ENCODE measurements around the gene FOXS1.
A peak's percentile ranks its signal among the peaks of the same experiment; 100 is the strongest.

Gene FOXS1

GRCh38 chr20:31845300-31845863 lies at the start of gene FOXS1:
Gene FOXS1 (minus strand): TSS chr20:31845604. CDS start chr20:31845542, 62 bp downstream.
- no peak for DNase-seq (ENCODE audit: low read depth)

- no peak for DNase-seq (ENCODE audit: low read depth)
Observed at GRCh38 chr20:31890646-31891045, 45.2 kb upstream of the FOXS1 start.

- DNase-seq (ENCODE audit: low read depth) = no peak
Observed at GRCh38 chr20:31883829-31884228, 38.4 kb upstream of the FOXS1 start.

- DNase-seq (ENCODE audit: low read depth) = no peak
Observed at GRCh38 chr20:31881945-31882344, 36.5 kb upstream of the FOXS1 start.

GRCh38 chr20:31879143-31879987 lies 34.0 kb upstream of the FOXS1 start:
- peak; percentile 71 for DNase-seq (ENCODE audit: low read depth)

- DNase-seq (ENCODE audit: low read depth) = no peak
Observed at GRCh38 chr20:31877684-31878083, 32.3 kb upstream of the FOXS1 start.

GRCh38 chr20:31875671-31876070 lies 30.3 kb upstream of the FOXS1 start:
- no peak for DNase-seq (ENCODE audit: low read depth)

GRCh38 chr20:31872406-31872805 lies 27.0 kb upstream of the FOXS1 start:
- DNase-seq (ENCODE audit: low read depth) = no peak

- no peak for DNase-seq (ENCODE audit: low read depth)
Observed at GRCh38 chr20:31871618-31871954, 26.2 kb upstream of the FOXS1 start.

- DNase-seq (ENCODE audit: low read depth) = no peak
Observed at GRCh38 chr20:31870726-31871617, 25.6 kb upstream of the FOXS1 start.

GRCh38 chr20:31869942-31870725 lies 24.7 kb upstream of the FOXS1 start, which contains the start of the genes DUSP15 and TTLL9:
Gene DUSP15 (minus strand): TSS chr20:31870527. CDS start chr20:31870337, 190 bp downstream.
Gene TTLL9 (plus strand): TSS chr20:31870634. CDS start chr20:31871127, 493 bp downstream.
- no peak for DNase-seq (ENCODE audit: low read depth)

GRCh38 chr20:31869673-31869941 lies 24.2 kb upstream of the FOXS1 start:
- DNase-seq (ENCODE audit: low read depth) = no peak

- no peak for DNase-seq (ENCODE audit: low read depth)
Observed at GRCh38 chr20:31868853-31869672, 23.7 kb upstream of the FOXS1 start.

GRCh38 chr20:31866221-31866620 lies 20.8 kb upstream of the FOXS1 start:
- DNase-seq (ENCODE audit: low read depth) = no peak

GRCh38 chr20:31864521-31865400 lies 19.4 kb upstream of the FOXS1 start:
- no peak for DNase-seq (ENCODE audit: low read depth)

- DNase-seq (ENCODE audit: low read depth) = no peak
Observed at GRCh38 chr20:31863296-31864085, 18.1 kb upstream of the FOXS1 start.

- no peak for DNase-seq (ENCODE audit: low read depth)
Observed at GRCh38 chr20:31862506-31862905, 17.1 kb upstream of the FOXS1 start.

GRCh38 chr20:31862157-31862470 lies 16.7 kb upstream of the FOXS1 start:
- DNase-seq (ENCODE audit: low read depth) = no peak

GRCh38 chr20:31861385-31862156 lies 16.2 kb upstream of the FOXS1 start:
- peak; percentile 38 for DNase-seq (ENCODE audit: low read depth)
